ENCODE data around the gene TIMM23. TPM values are rescaled to one million over a fixed set of nuclear protein-coding genes. Genes with fewer than 3 reads are reported as not detected.

Gene TIMM23
- total RNA-seq, 1 experiment from 2014 or later = 99.0 TPM

- ATAC-seq (no peak; the same call in 1 of the 2 replicates), DNase-seq (ENCODE audit: low spot score) (no peak)
- Mint-ChIP-seq H3K36me3 (peaks cover 7% of the 10 kb centered on the region), H3K27me3 (ENCODE audit: low read depth) (no peaks in the 10 kb centered on the region), H3K4me1 (peaks cover 38% of the 10 kb centered on the region), H3K27ac (no peak overlapping the region), H3K9me3 (no peaks in the 10 kb centered on the region), H3K4me3 (no peak overlapping the region)
- TF ChIP-seq NR1H2 (CRISPR knock-in tag; IDR thresholded peaks at IDR 0.05) = no peak
- no peak for TF ChIP-seq TP53 (CRISPR knock-in tag; IDR thresholded peaks at IDR 0.05)
- TF ChIP-seq TCF7 (CRISPR knock-in tag; IDR thresholded peaks at IDR 0.05; ENCODE audit: low read depth) = no peak
- TF ChIP-seq ETV6 (CRISPR knock-in tag; IDR thresholded peaks at IDR 0.05) = no peak
- no peak for TF ChIP-seq E2F1 (CRISPR knock-in tag; IDR thresholded peaks at IDR 0.05)
- TF ChIP-seq ZNF416 (CRISPR knock-in tag; IDR thresholded peaks at IDR 0.05) = no peak
- no peak for TF ChIP-seq ZNF281 (CRISPR knock-in tag; IDR thresholded peaks at IDR 0.05)
- no peak for TF ChIP-seq MYBL2 (CRISPR knock-in tag; IDR thresholded peaks at IDR 0.05)
- TF ChIP-seq ZNF232 (CRISPR knock-in tag; IDR thresholded peaks at IDR 0.05) = no peak
- ChIA-PET POLR2A (no interaction called here), CTCF (interaction anchor here (0.7 to 1.8 kb wide), 3 partner anchors 9 to 209 kb away, joined by 3 to 9 read pairs (median 5); partner anchors contain the start of gene NCOA4)
Observed at GRCh38 chr10:46019569-46020343, 47.5 kb downstream of the TIMM23 start.

DNA sequence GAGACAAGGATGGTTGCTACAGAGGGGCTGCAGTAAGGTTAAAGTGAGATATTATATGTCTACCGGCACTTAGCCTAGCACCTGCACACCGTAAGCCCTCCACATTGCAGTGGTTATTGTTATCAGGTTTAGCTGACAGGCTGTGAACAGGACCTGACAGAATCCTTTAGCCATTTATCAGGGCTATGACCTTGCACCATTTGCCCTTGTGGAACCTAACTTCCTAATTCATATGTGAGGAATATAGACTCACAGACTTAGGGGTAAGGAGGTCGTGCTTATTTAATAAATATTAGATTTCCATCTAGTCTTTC lies 48.0 kb downstream of the TIMM23 start:
- ATAC-seq (no peak), DNase-seq (ENCODE audit: low spot score) (no peak)
- Mint-ChIP-seq H3K4me1 (peaks cover 38% of the 10 kb centered on the region), H3K4me3 (no peak overlapping the region), H3K9me3 (no peaks in the 10 kb centered on the region), H3K36me3 (peaks cover 4% of the 10 kb centered on the region), H3K27me3 (ENCODE audit: low read depth) (no peaks in the 10 kb centered on the region), H3K27ac (no peak overlapping the region)
- POLR2A ChIA-PET = no interaction called here
- no peak for TF ChIP-seq SMAD3 (CRISPR knock-in tag; IDR thresholded peaks at IDR 0.05; ENCODE audit: borderline replicate concordance)
- TF ChIP-seq HMGA2 (CRISPR knock-in tag; IDR thresholded peaks at IDR 0.05) = no peak
- TF ChIP-seq FOXK1 (CRISPR knock-in tag; IDR thresholded peaks at IDR 0.05) = no peak
- TF ChIP-seq, protein P1, sequence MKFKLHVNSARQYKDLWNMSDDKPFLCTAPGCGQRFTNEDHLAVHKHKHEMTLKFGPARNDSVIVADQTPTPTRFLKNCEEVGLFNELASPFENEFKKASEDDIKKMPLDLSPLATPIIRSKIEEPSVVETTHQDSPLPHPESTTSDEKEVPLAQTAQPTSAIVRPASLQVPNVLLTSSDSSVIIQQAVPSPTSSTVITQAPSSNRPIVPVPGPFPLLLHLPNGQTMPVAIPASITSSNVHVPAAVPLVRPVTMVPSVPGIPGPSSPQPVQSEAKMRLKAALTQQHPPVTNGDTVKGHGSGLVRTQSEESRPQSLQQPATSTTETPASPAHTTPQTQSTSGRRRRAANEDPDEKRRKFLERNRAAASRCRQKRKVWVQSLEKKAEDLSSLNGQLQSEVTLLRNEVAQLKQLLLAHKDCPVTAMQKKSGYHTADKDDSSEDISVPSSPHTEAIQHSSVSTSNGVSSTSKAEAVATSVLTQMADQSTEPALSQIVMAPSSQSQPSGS (CRISPR knock-in tag; IDR thresholded peaks at IDR 0.05; ENCODE audit: borderline replicate concordance, low read depth) = no peak
- no peak for TF ChIP-seq ZNF281 (CRISPR knock-in tag; IDR thresholded peaks at IDR 0.05)
- no peak for TF ChIP-seq RORB (CRISPR knock-in tag; IDR thresholded peaks at IDR 0.05)
- TF ChIP-seq AR (CRISPR knock-in tag; IDR thresholded peaks at IDR 0.05) = no peak
- CTCF ChIA-PET = interaction anchor here (0.7 to 1.8 kb wide), 3 partner anchors 8 to 209 kb away, joined by 3 to 9 read pairs (median 5); partner anchors contain the start of gene NCOA4

Measured in WTC11 (cell line).